OCI-LY1 (cell line): ENCODE measurements around the gene RBM38.

Experiments
- H2AFZ ChIP-seq: fragments of 200-600 bp; sonication (generic), shearing (Covaris generic); 2 replicates; pipeline ENCODE4 v1.6.0; 2014; ENCODE audit warnings: antibody characterized with exemption, mild to moderate bottlenecking, low read length
- H3F3A ChIP-seq: fragments of 200-600 bp; sonication (generic), shearing (Covaris generic); 2 replicates; pipeline ENCODE4 v1.6.0; 2014; ENCODE audit warnings: mild to moderate bottlenecking, antibody characterized with exemption, low read length, moderate library complexity; ENCODE audit not compliant: insufficient read depth
- H3K27ac ChIP-seq: fragments of 200-600 bp; sonication (generic); 2 replicates; pipeline ENCODE4 v1.5.1; 2014; ENCODE audit warnings: low read length, mixed run types, mild to moderate bottlenecking, low read depth; ENCODE audit not compliant: poor library complexity, severe bottlenecking
- H3K27me3 ChIP-seq: fragments of 200-600 bp; sonication (generic); 2 replicates; pipeline ENCODE4 v1.6.0; 2014; ENCODE audit warnings: antibody characterized with exemption, mild to moderate bottlenecking, low read length, moderate library complexity; ENCODE audit not compliant: insufficient read depth
- H3K36me3 ChIP-seq: fragments of 200-600 bp; sonication (generic); 2 replicates; pipeline ENCODE4 v1.6.1; 2014; ENCODE audit warnings: mild to moderate bottlenecking, antibody characterized with exemption, low read length, moderate library complexity, mixed read lengths; ENCODE audit not compliant: insufficient read depth
- H3K4me1 ChIP-seq: fragments of 200-600 bp; sonication (generic); 2 replicates; pipeline ENCODE4 v1.5.1; 2014; ENCODE audit warnings: mild to moderate bottlenecking, low read length, moderate library complexity; ENCODE audit not compliant: insufficient read depth, severe bottlenecking
- H3K4me2 ChIP-seq: fragments of 200-600 bp; sonication (generic), shearing (Covaris generic); 2 replicates; pipeline ENCODE4 v1.6.1; 2014; ENCODE audit warnings: low read length
- H3K4me3 ChIP-seq: fragments of 200-600 bp; sonication (generic); 2 replicates; pipeline ENCODE4 v1.5.1; 2014; ENCODE audit warnings: low read length, low read depth, mild to moderate bottlenecking, mixed read lengths; ENCODE audit not compliant: poor library complexity, severe bottlenecking
- H3K79me2 ChIP-seq: fragments of 200-600 bp; shearing (Covaris generic); 2 replicates; pipeline ENCODE4 v1.6.1; 2016; ENCODE audit warnings: mixed run types, low read length, mixed read lengths; ENCODE audit not compliant: insufficient read depth
- H3K9ac ChIP-seq: fragments of 200-600 bp; sonication (generic), shearing (Covaris generic); 2 replicates; pipeline ENCODE4 v1.6.1; 2014; ENCODE audit warnings: mild to moderate bottlenecking, low read length, mixed read lengths
- H3K9me2 ChIP-seq: fragments of 200-600 bp; sonication (generic), shearing (Covaris generic); 2 replicates; pipeline ENCODE4 v1.6.1; 2014; ENCODE audit warnings: low read depth, mild to moderate bottlenecking, low read length, mixed read lengths
- H3K9me3 ChIP-seq: fragments of 200-600 bp; shearing (Covaris generic); 2 replicates; pipeline ENCODE4 v1.6.1; 2014; ENCODE audit warnings: low read length, mixed read lengths
- H4K20me1 ChIP-seq: fragments of 200-600 bp; sonication (generic), shearing (Covaris generic); 2 replicates; pipeline ENCODE4 v1.6.0; 2016; ENCODE audit warnings: mild to moderate bottlenecking, low read length; ENCODE audit not compliant: insufficient read depth
- CTCF ChIP-seq: fragments of 200-600 bp; sonication (generic), shearing (Covaris generic); IDR thresholded peaks from 2 replicates; pipeline ENCODE4 v1.5.1; 2017; ENCODE audit warnings: mild to moderate bottlenecking, antibody characterized with exemption, low read length, moderate library complexity, mixed read lengths
- EZH2 ChIP-seq: fragments of 200-600 bp; sonication (generic), shearing (Covaris generic); IDR thresholded peaks from 2 replicates; pipeline ENCODE4 v1.8.0; 2017; ENCODE audit warnings: borderline replicate concordance, mixed run types, mild to moderate bottlenecking, antibody characterized with exemption, low read length, moderate library complexity, mixed read lengths

RBM38 gene

GRCh38 chr20:57458400-57459160, 67.4 kb downstream of the RBM38 start:
- Histone ChIP-seq H3K4me1 (peaks cover 11% of the 10 kb centered on the region), H3K9ac (no peak overlapping the region), H3K79me2 (no peaks in the 10 kb centered on the region), H2AFZ (no peak overlapping the region), H3K27me3 (no peaks in the 10 kb centered on the region; the same call in 1 of the 2 replicates), H3K36me3 (no peaks in the 10 kb centered on the region; the same call in 1 of the 2 replicates), H3K4me2 (no peak overlapping the region), H3K27ac (no peak overlapping the region), H3K9me2 (no peaks in the 10 kb centered on the region), H3K4me3 (no peak overlapping the region), H4K20me1 (no peaks in the 10 kb centered on the region), H3F3A (no peaks in the 10 kb centered on the region), H3K9me3 (no peaks in the 10 kb centered on the region)
- TF ChIP-seq EZH2, result no peak
- TF ChIP-seq CTCF, result no peak
